CD4-positive, alpha-beta T cell treated with Interferon alpha-2 for 1 hour (primary cell): ENCODE results near the gene PEX19.

Experiments used
- DNase-seq, 2 donors: peaks; one replicate each; pipeline ENCODE4 v3.0.0-alpha.2; 2020 to 2022

The PEX19 gene

DNA sequence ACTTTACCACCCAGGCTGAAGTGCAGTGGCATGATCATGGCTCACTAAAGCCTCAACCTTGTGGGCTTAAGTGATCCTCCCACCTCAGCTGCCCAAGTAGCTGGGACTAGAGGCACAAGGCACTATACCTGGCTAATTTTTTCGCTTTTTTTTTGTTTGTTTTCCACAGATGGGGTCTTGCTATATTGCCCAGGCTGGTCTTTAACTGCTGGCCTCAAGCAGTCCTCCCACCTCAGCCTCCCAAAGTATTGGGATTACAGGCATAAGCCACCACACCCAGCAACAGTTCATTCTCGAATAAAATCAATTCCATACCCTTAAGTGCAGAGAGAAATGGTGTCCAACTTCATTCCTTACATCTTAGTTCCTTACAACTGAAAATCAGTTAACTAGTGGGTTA lies 47.4 kb downstream of the PEX19 start:
- DNase-seq: no peak

DNA sequence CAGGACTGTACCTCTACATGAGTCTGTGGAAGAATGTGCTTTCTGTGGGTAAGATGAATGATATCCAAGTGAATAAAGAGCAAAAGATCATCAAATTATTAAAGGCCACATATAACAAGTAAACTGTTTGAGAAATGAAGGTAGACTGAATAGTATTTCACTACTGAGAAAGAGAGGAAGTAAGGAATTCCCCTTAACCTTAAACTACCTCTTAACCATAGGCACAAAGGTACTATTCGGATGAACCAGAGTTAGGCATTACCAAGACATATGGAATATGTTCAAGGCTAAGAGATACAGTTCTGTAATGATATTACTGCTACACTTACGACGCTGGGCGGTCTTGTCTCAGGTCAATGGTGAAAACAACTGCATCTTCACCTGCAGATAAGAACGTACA lies 48.1 kb downstream of the PEX19 start:
- no peak for DNase-seq

DNA sequence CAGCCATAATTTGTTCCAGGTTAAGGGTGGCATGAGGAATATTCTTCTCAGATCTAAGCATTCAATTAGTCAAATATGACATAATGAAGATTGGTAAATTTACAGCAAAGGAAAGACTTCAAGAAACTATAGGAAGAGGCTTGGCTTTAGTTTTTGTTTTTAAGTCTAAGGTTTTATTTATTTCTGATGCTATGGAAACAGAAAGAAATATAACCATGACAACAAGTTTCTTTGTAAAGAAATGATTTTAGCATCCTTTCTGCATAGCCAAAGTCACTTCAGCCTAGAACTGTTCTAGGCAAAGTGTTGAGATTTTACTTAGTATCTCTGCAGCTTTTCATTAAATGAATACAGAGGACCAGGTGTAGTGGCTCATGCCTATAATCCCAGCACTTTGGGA lies 52.0 kb downstream of the PEX19 start:
- DNase-seq: no peak

DNA sequence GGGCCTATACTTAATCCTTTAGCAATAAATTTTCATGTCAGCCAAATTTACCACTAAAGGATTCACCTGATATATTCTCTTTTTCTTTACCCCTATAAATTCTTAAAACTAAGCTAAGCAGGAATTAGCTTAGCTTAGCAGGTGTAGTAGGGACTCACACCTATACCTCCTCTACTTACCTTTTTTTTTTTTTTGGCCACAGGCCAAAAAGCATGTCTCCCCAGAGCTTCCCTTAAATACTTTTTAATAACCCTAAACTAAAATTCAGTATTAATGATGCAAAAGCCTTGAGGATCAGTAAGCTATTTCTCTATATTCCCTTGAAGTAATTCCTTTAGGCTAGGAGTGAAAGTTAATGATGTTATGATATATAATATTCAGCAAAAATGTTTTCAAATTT lies 56.5 kb downstream of the PEX19 start:
- no peak for DNase-seq

DNA sequence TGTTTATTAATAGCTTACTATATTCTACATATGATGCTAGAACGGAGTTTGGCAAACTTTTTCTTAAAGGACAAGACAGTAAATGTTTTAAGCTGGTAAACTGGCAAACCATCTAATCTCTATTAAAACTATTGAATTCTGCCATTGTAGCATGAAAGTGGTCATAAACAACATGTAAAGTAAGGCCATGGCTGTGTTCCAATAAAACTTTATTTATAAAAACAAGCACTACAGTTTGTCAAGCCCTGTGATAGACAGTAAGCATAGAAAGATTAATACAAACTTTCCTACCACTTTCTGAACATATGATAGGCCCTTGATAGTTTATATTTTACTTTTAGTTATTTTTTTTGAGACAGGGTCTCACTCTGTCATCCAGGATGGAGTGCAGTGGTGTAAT lies 57.4 kb downstream of the PEX19 start:
- DNase-seq: no peak

DNA sequence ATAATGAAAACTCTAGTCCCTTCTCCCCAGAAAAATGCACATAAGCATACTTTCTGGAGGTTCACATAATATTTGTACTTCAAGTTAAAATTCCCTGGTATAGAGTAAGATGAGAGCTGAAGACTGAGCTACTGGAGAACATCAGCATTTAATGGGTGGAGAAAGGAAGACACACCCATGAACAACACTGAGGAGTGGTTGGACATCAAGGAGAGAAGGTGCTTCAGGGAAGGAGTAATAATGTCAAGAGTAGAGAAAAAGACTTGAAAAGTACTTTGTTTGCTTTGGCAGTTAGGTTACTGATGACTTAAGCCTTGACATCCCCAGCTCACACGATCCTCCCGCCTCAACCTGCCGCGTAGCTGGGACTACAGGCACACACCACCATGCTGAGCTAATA lies 57.9 kb downstream of the PEX19 start:
- DNase-seq: no peak
